HepG2 (cell line): ENCODE measurements around the gene PRICKLE3. TPM values are rescaled to one million over a fixed set of nuclear protein-coding genes. Genes with fewer than 3 reads are reported as not detected.

Source experiments
- ATAC-seq: fragments of 200-7000 bp; cut with Tn5 transposase; 3 replicates; pipeline ENCODE4 v1.9.1; 2020; ENCODE audit warnings: mild to moderate bottlenecking, moderate library complexity
- BruUV-seq: library from RNA; stranded (reverse); fragments of 400-500 nt; replicated peaks from 2 replicates; lab custom pipeline; 2021; lab: Mats Ljungman, UMichigan
- CTCF ChIA-PET: fragments of 300-600 bp; formaldehyde crosslinking; extraction: SDS; loops from one replicate; lab custom pipeline; 2021; ENCODE audit warnings: low total read pairs, inconsistent platforms, low intra/inter-chr PET ratio; lab: Yijun Ruan, JAX
- POLR2A ChIA-PET: fragments of 350-600 bp; sonication (Branson Sonifier 250); formaldehyde crosslinking; loops from one replicate; lab custom pipeline; 2020; ENCODE audit warnings: antibody characterized with exemption, inconsistent platforms; lab: Yijun Ruan, JAX
- DNase-seq: peaks from one replicate; pipeline ENCODE4 v3.0.0-alpha.2; 2015; ENCODE audit warnings: low spot score
- FAIRE-seq: peaks from 3 replicates; lab custom pipeline; 2011; peaks lifted over from hg19 to GRCh38; lab: Jason Lieb, UNC
- H2AFZ ChIP-seq: one replicate; pipeline ENCODE4 v1.6.1; 2011; ENCODE audit warnings: low read length, inconsistent platforms
- H3K27ac ChIP-seq: fragments of 300-600 bp; 3 replicates; pipeline ENCODE4 v1.8.0; 2011; ENCODE audit warnings: mixed run types, mild to moderate bottlenecking, mixed read lengths, low read length, inconsistent platforms; ENCODE audit not compliant: insufficient read depth; ENCODE audit errors: extremely low read length
- H3K27me3 ChIP-seq, 2 experiments: fragments of 200-600 bp in 1 of 2; 2 replicates in 1 of 2; 3 replicates in 1 of 2; pipeline versions ENCODE4 v1.6.0 to v1.8.0; 2011; ENCODE audit warnings: low read length in 2 of 2, mild to moderate bottlenecking in 2 of 2, moderate library complexity in 2 of 2, inconsistent platforms in 1 of 2; ENCODE audit not compliant: insufficient read depth in 2 of 2, control insufficient read depth in 1 of 2
- H3K36me3 ChIP-seq, 2 experiments: fragments of 200-600 bp in 1 of 2; replicated peaks in 1 of 2; 2 replicates in 1 of 2; 3 replicates in 1 of 2; pipeline versions ENCODE4 v1.5.1 to v1.8.0; 2011; ENCODE audit warnings: low read length in 2 of 2, inconsistent platforms in 1 of 2; ENCODE audit not compliant: insufficient read depth in 2 of 2, control insufficient read depth in 1 of 2
- H3K4me1 ChIP-seq: 2 replicates; pipeline ENCODE4 v1.5.1; 2012; ENCODE audit warnings: low read length, inconsistent platforms; ENCODE audit not compliant: insufficient read depth
- H3K4me2 ChIP-seq: 2 replicates; pipeline ENCODE4 v1.6.0; 2011; ENCODE audit warnings: low read depth, low read length, inconsistent platforms
- H3K4me3 ChIP-seq, 3 experiments: fragments of 200-600 bp in 1 of 3; sonication (generic), shearing (Covaris generic) in 1 of 3; replicated peaks in 1 of 3; 2 replicates each; pipeline ENCODE4 v1.5.1; 2011 to 2016; ENCODE audit warnings: low read length in 3 of 3, inconsistent platforms in 2 of 3, low read depth in 2 of 3, mild to moderate bottlenecking in 2 of 3, control low read depth in 1 of 3, mixed read lengths in 1 of 3; ENCODE audit not compliant: insufficient read depth in 1 of 3
- H3K79me2 ChIP-seq: one replicate; pipeline ENCODE4 v1.6.1; 2011; ENCODE audit warnings: low read length, inconsistent platforms; ENCODE audit not compliant: insufficient read depth
- H3K9ac ChIP-seq: 2 replicates; pipeline ENCODE4 v1.6.0; 2011; ENCODE audit warnings: mild to moderate bottlenecking, low read depth, low read length, inconsistent platforms; ENCODE audit not compliant: insufficient read depth
- H3K9me3 ChIP-seq: 2 replicates; pipeline ENCODE4 v1.5.1; 2012; ENCODE audit warnings: mild to moderate bottlenecking, low read length
- H4K20me1 ChIP-seq: 2 replicates; pipeline ENCODE4 v1.6.0; 2011; ENCODE audit warnings: inconsistent platforms, mild to moderate bottlenecking, low read length, moderate library complexity; ENCODE audit not compliant: insufficient read depth
- CBFB ChIP-seq: sonication (generic); formaldehyde crosslinking; IDR thresholded peaks from 2 replicates; pipeline ENCODE4 v1.4.0; 2020; ENCODE audit warnings: missing genetic modification reagents
- CREM ChIP-seq, 2 experiments: sonication (generic) in 1 of 2; formaldehyde crosslinking in 1 of 2; IDR thresholded peaks; 2 replicates each; pipeline versions ENCODE4 v1.4.0 to v1.6.1; 2016 to 2020; ENCODE audit warnings: antibody characterized with exemption in 1 of 2, mild to moderate bottlenecking in 1 of 2, missing genetic modification reagents in 1 of 2
- FOXO1 ChIP-seq: sonication (generic); formaldehyde crosslinking; IDR thresholded peaks from 2 replicates; pipeline ENCODE4 v1.4.0; 2020; ENCODE audit warnings: missing genetic modification reagents
- GTF3A ChIP-seq: sonication (generic); formaldehyde crosslinking; conservative IDR thresholded peaks from 2 replicates; pipeline ENCODE4 v1.4.0; 2020; ENCODE audit warnings: mild to moderate bottlenecking, missing genetic modification reagents
- HNRNPK ChIP-seq: fragments of 200-400 bp; formaldehyde crosslinking; IDR thresholded peaks from 2 replicates; pipeline ENCODE4 v1.6.1; 2018; ENCODE audit warnings: low read length, low read depth, moderate library complexity, mild to moderate bottlenecking; ENCODE audit not compliant: poor library complexity, severe bottlenecking
- JARID2 ChIP-seq: sonication (generic); formaldehyde crosslinking; IDR thresholded peaks from 2 replicates; pipeline ENCODE4 v1.8.1; 2023; ENCODE audit warnings: missing genetic modification reagents, inconsistent platforms; ENCODE audit not compliant: insufficient replicate concordance
- KDM3A ChIP-seq: IDR thresholded peaks from 2 replicates; pipeline ENCODE4 v1.6.1; 2018; ENCODE audit warnings: low read depth, missing compliant biosample characterization
- MEF2D ChIP-seq: sonication (generic); formaldehyde crosslinking; IDR thresholded peaks from 2 replicates; pipeline ENCODE4 v1.5.1; 2020; ENCODE audit warnings: mild to moderate bottlenecking, missing genetic modification reagents
- MIXL1 ChIP-seq: IDR thresholded peaks from 2 replicates; pipeline ENCODE4 v1.6.1; 2016
- MNT ChIP-seq: fragments of 450-650 bp; IDR thresholded peaks from 2 replicates; pipeline ENCODE4 v1.6.1; 2016
- POLR2A ChIP-seq, 2 experiments: IDR thresholded peaks; 2 replicates each; pipeline ENCODE4 v1.6.1; 2011; ENCODE audit warnings: low read depth in 2 of 2, low read length in 2 of 2, mild to moderate bottlenecking in 1 of 2, moderate library complexity in 1 of 2; ENCODE audit not compliant: insufficient read depth in 1 of 2
- SNAI1 ChIP-seq: sonication (generic); formaldehyde crosslinking; IDR thresholded peaks from 2 replicates; pipeline ENCODE4 v1.5.0; 2020; ENCODE audit warnings: mild to moderate bottlenecking, missing genetic modification reagents, borderline replicate concordance
- ZEB1 ChIP-seq: IDR thresholded peaks from 2 replicates; pipeline ENCODE4 v1.6.1; 2012; ENCODE audit warnings: mild to moderate bottlenecking, low read depth, inconsistent platforms; ENCODE audit not compliant: insufficient replicate concordance
- ZNF18 ChIP-seq: sonication (generic); formaldehyde crosslinking; IDR thresholded peaks from 2 replicates; pipeline ENCODE4 v1.8.0; 2022; ENCODE audit warnings: mild to moderate bottlenecking, missing genetic modification reagents; ENCODE audit not compliant: insufficient replicate concordance
- ZNF451 ChIP-seq: sonication (generic); formaldehyde crosslinking; IDR thresholded peaks from 2 replicates; pipeline ENCODE4 v1.5.0; 2020; ENCODE audit warnings: mild to moderate bottlenecking, missing genetic modification reagents
- ZNF577 ChIP-seq: sonication (generic); formaldehyde crosslinking; IDR thresholded peaks from 2 replicates; pipeline ENCODE4 v1.4.0; 2020; ENCODE audit warnings: mild to moderate bottlenecking, low read depth, missing genetic modification reagents, borderline replicate concordance
- ZNF598 ChIP-seq: sonication (generic); formaldehyde crosslinking; IDR thresholded peaks from 2 replicates; pipeline ENCODE4 v1.5.1; 2020; ENCODE audit warnings: mild to moderate bottlenecking, missing genetic modification reagents, borderline replicate concordance
- ZNF777 ChIP-seq: sonication (generic); formaldehyde crosslinking; IDR thresholded peaks from 2 replicates; pipeline ENCODE4 v1.4.0; 2020; ENCODE audit warnings: missing genetic modification reagents
- WGBS: methylation state at CpG from one replicate; pipeline ENCODE4 v1.1.6; 2017; ENCODE audit warnings: low lambda C conversion rate; 5-methylcytosine and 5-hydroxymethylcytosine counted together
- in situ Hi-C: cut with HindIII; loops from 2 replicates; pipeline ENCODE4 v1.10.0; 2017; ENCODE audit warnings: low pct_unique_long_range_greater_than_20kb; ENCODE audit not compliant: extremely low pct_ligation_motif_present
- intact Hi-C: fragments of 100-400 bp; cut with micrococcal nuclease; formaldehyde crosslinking; loops from one replicate; pipeline ENCODE4 v1.10.0; 2022; ENCODE audit not compliant: unreplicated experiment
- polyA plus RNA-seq, 8 experiments: library from polyadenylated mRNA; depleted of rRNA in 3 of 8; stranded (reverse) in 7 of 8; unstranded in 1 of 8; fragments of >200 nt; fragmentation: Illumina TruSeq in 4 of 8; extraction: Trizol in 4 of 8; gene quantifications; 2 replicates each; pipeline versions ENCODE4 v1.2.1 to v1.2.3, GENCODE V29; 2011 to 2016; ENCODE audit warnings: low read depth in 4 of 8, missing spikeins in 1 of 8, mixed read lengths in 1 of 8; ENCODE audit not compliant: insufficient read depth in 1 of 8
- total RNA-seq, 5 experiments: library from RNA; depleted of rRNA; stranded (reverse); fragments of >200 nt; fragmentation: Illumina TruSeq; extraction: Trizol; gene quantifications; 2 replicates each; pipeline ENCODE4 v1.2.3, GENCODE V29; 2016; ENCODE audit warnings: low read depth in 1 of 5
- TF ChIP-seq, protein P1 (sequence below): sonication (generic); formaldehyde crosslinking; conservative IDR thresholded peaks from 2 replicates; pipeline ENCODE4 v1.4.0; 2020; ENCODE audit warnings: missing genetic modification reagents

Gene PRICKLE3
- total and polyA plus RNA-seq, 2 of the 13 experiments (the other 11 are each of a cell fraction or from before 2014, with no cell fraction given) = 2.6 TPM

DNA sequence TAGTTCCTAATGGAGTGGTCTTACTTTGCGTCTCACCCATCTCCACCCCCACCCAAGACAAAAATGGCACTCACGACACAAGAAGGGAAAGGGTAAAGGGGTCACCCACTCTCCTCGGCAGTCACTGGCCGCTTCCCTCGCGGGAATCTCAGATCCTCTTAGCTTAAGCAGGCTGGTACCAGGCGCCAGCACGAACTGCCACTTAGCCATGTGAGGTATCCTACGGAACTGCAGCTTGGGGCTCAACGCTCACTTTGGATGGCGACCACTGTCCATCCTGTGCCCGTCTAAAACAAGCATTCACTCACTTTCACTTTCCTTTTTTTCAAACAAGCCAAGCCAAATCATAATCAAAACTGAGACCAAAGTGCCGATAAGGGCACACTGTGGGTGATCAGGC lies 38.2 kb downstream of the PRICKLE3 start:
- DNase-seq = no peak
- no peak overlapping the region for H3K9ac ChIP-seq
- no peak overlapping the region for H2AFZ ChIP-seq
- no peaks in the 10 kb centered on the region for H3K79me2 ChIP-seq
- WGBS = 99% methylated on average over 13 of the region's 13 CpGs
- BruUV-seq = no TSS peak
- H3K27ac ChIP-seq = no peak overlapping the region
- CTCF ChIA-PET = no interaction called here
- no peak for TF ChIP-seq ZNF577 (CRISPR knock-in tag)
- TF ChIP-seq MEF2D (CRISPR knock-in tag) = no peak
- TF ChIP-seq ZNF451 (CRISPR knock-in tag) = no peak
- no peak for TF ChIP-seq JARID2 (CRISPR knock-in tag)
- no peak for TF ChIP-seq CBFB
- no peak for TF ChIP-seq HNRNPK
- TF ChIP-seq SNAI1 (CRISPR knock-in tag) = no peak
- TF ChIP-seq ZNF777 (CRISPR knock-in tag) = no peak
- TF ChIP-seq CREM (IDR thresholded peaks at IDR 0.05) = no peak
- no peak for TF ChIP-seq CREM (CRISPR knock-in tag; IDR thresholded peaks at IDR 0.05)
- TF ChIP-seq MIXL1 = no peak
- no peak for TF ChIP-seq GTF3A (CRISPR knock-in tag)
- TF ChIP-seq, protein P1, sequence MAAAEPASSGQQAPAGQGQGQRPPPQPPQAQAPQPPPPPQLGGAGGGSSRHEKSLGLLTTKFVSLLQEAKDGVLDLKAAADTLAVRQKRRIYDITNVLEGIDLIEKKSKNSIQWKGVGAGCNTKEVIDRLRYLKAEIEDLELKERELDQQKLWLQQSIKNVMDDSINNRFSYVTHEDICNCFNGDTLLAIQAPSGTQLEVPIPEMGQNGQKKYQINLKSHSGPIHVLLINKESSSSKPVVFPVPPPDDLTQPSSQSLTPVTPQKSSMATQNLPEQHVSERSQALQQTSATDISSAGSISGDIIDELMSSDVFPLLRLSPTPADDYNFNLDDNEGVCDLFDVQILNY (CRISPR knock-in tag) = no peak
- no peak for TF ChIP-seq MNT
- no peak for TF ChIP-seq POLR2A (IDR thresholded peaks at IDR 0.05; ENCODE audit: insufficient read depth in 1 of 2, low read depth in 2 of 2, low read length in 2 of 2)
- TF ChIP-seq ZNF598 = no peak
- TF ChIP-seq ZEB1 = no peak
- no peak for TF ChIP-seq FOXO1
- no peak for TF ChIP-seq KDM3A (CRISPR knock-in tag)
- no peak for TF ChIP-seq ZNF18 (CRISPR knock-in tag)
- TF ChIP-seq, all 625 proteins: peak for 0
- Histone ChIP-seq H3K4me1 (peaks cover 25% of the 10 kb centered on the region), H4K20me1 (no peaks in the 10 kb centered on the region), H3K9me3 (no peaks in the 10 kb centered on the region), H3K36me3 (no peaks in the 10 kb centered on the region), H3K27me3 (no peaks in the 10 kb centered on the region), H3K4me3 (no peak overlapping the region), H3K4me2 (no peak overlapping the region)
- no peak for FAIRE-seq
- POLR2A ChIA-PET = no interaction called here
- intact Hi-C loops (no loop called here), in situ Hi-C loops (no loop called here)
- no peak for ATAC-seq
